ENCODE measurements around the gene DDX47. TPM values are rescaled to one million over a fixed set of nuclear protein-coding genes. Genes with fewer than 3 reads are reported as not detected.
A peak's percentile ranks its signal among the peaks of the same experiment; 100 is the strongest.
"Not testable (repeated sequence)": the region's sequence is repeated elsewhere in the genome, so short reads cannot be mapped to it uniquely, and the experiment has no call there.

The DDX47 gene
- total and polyA plus RNA-seq, 4 donors, result 28.2 to 79.2 (median 40.4) TPM

GRCh38 chr12:12799163-12799920 lies 13.8 kb upstream of the DDX47 start:
- TF ChIP-seq, protein P1, sequence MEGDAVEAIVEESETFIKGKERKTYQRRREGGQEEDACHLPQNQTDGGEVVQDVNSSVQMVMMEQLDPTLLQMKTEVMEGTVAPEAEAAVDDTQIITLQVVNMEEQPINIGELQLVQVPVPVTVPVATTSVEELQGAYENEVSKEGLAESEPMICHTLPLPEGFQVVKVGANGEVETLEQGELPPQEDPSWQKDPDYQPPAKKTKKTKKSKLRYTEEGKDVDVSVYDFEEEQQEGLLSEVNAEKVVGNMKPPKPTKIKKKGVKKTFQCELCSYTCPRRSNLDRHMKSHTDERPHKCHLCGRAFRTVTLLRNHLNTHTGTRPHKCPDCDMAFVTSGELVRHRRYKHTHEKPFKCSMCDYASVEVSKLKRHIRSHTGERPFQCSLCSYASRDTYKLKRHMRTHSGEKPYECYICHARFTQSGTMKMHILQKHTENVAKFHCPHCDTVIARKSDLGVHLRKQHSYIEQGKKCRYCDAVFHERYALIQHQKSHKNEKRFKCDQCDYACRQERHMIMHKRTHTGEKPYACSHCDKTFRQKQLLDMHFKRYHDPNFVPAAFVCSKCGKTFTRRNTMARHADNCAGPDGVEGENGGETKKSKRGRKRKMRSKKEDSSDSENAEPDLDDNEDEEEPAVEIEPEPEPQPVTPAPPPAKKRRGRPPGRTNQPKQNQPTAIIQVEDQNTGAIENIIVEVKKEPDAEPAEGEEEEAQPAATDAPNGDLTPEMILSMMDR (IDR thresholded peaks at IDR 0.05; ENCODE audit: control extremely low read depth, extremely low read depth), result no peak
- WGBS, 2 donors, result 72 to 94% methylated on average over 8 of the region's 8 CpGs
- H3K9ac ChIP-seq (ENCODE audit: insufficient read depth in 1 of 2, low read length in 2 of 2), result no peak overlapping the region
- no peaks in the 10 kb centered on the region for H3K36me3 ChIP-seq (ENCODE audit: control insufficient read depth in 4 of 4, insufficient read depth in 4 of 4, low read length in 4 of 4)
- H3K4me1 ChIP-seq (ENCODE audit: control insufficient read depth in 5 of 5, insufficient read depth in 5 of 5, low read length in 5 of 5), result peaks cover 0 to 5% (median 0%) of the 10 kb centered on the region in 5 donors
- H3K27me3 ChIP-seq (ENCODE audit: control insufficient read depth in 3 of 3, insufficient read depth in 3 of 3, low read length in 2 of 3), result no peaks in the 10 kb centered on the region
- ATAC-seq (ENCODE audit: insufficient read depth, low FRiP score) (no peak), DNase-seq (no peak)
- no peaks in the 10 kb centered on the region for H3K9me3 ChIP-seq (ENCODE audit: control insufficient read depth in 4 of 4, insufficient read depth in 3 of 4, low read length in 3 of 4)
- no peak overlapping the region for H3K4me3 ChIP-seq
- H3K27ac ChIP-seq (ENCODE audit: low read depth in 1 of 2, low read length in 1 of 2), result no peak overlapping the region

DNA sequence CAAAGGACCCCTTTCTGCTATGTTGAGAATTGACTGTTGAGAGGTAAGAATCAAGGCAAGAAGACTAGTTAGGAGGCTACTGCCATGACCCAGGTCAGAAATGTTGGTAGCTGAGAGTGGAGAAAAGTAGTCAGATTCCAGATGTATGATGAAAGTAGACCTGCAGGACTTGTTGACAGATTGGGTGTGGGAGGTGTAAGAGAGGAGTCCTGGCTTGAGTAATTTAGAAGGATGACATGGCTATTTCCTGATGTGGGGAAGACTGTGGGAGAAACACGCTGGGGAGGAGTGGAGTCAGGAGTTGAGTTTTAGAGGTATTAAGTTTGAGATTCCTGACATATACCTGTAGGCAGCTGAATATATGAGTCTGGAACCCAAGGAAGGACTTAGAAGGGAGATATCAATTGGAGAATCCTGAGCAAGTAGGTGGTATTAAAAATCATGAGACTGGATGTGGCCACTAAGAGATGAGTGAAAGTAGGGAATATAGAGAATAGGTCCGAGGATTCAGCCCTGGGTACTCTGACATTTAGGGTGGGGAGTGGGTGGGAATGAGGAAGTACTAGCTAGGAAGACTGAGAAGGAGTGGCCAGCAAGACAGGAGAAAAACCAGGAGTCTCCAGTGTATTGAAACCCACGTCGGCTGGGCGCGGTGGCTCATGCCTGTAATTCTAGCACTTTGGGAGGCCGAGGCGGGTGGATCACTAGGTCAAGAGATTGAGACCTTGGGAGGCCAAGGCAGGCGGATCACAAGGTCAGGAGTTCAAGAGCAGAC lies 12.6 kb upstream of the DDX47 start:
- 81 to 91% methylated on average over 9 of the region's 9 CpGs for WGBS, 2 donors
- ATAC-seq (ENCODE audit: insufficient read depth, low FRiP score), result no peak
- Histone ChIP-seq H3K9ac (ENCODE audit: insufficient read depth in 1 of 2, low read length in 2 of 2) (no peak overlapping the region), H3K4me1 (ENCODE audit: control insufficient read depth in 5 of 5, insufficient read depth in 5 of 5, low read length in 5 of 5) (peaks cover 0 to 7% (median 0%) of the 10 kb centered on the region in 5 donors), H3K4me3 (no peak overlapping the region), H3K27me3 (ENCODE audit: control insufficient read depth in 3 of 3, insufficient read depth in 3 of 3, low read length in 2 of 3) (no peaks in the 10 kb centered on the region), H3K27ac (ENCODE audit: low read depth in 1 of 2, low read length in 1 of 2) (no peak overlapping the region), H3K36me3 (ENCODE audit: control insufficient read depth in 4 of 4, insufficient read depth in 4 of 4, low read length in 4 of 4) (no peaks in the 10 kb centered on the region), H3K9me3 (ENCODE audit: control insufficient read depth in 4 of 4, insufficient read depth in 3 of 4, low read length in 3 of 4) (no peaks in the 10 kb centered on the region)
- TF ChIP-seq, protein P1 (IDR thresholded peaks at IDR 0.05; ENCODE audit: control extremely low read depth, extremely low read depth), result no peak
- DNase-seq, result no peak

- not testable (repeated sequence) for H3K9me3 ChIP-seq (ENCODE audit: control insufficient read depth in 4 of 4, insufficient read depth in 3 of 4, low read length in 3 of 4); H3K27ac ChIP-seq (ENCODE audit: low read depth in 1 of 2, low read length in 1 of 2); H3K9ac ChIP-seq (ENCODE audit: insufficient read depth in 1 of 2, low read length in 2 of 2); H3K4me1 ChIP-seq (ENCODE audit: control insufficient read depth in 5 of 5, insufficient read depth in 5 of 5, low read length in 5 of 5); ATAC-seq (ENCODE audit: insufficient read depth, low FRiP score); H3K36me3 ChIP-seq (ENCODE audit: control insufficient read depth in 4 of 4, insufficient read depth in 4 of 4, low read length in 4 of 4); H3K4me3 ChIP-seq; DNase-seq; H3K27me3 ChIP-seq (ENCODE audit: control insufficient read depth in 3 of 3, insufficient read depth in 3 of 3, low read length in 2 of 3)
- WGBS, 2 donors, result 76 to 91% methylated on average over 4 of the region's 4 CpGs
These were observed 11.5 kb upstream of the DDX47 start for GRCh38 chr12:12801656-12802055.

GRCh38 chr12:12803186-12803585 lies 10.0 kb upstream of the DDX47 start:
- no peak overlapping the region for H3K9ac ChIP-seq (ENCODE audit: insufficient read depth in 1 of 2, low read length in 2 of 2)
- no peak overlapping the region for H3K27ac ChIP-seq (ENCODE audit: low read depth in 1 of 2, low read length in 1 of 2)
- peak; percentile 87 for ATAC-seq (ENCODE audit: insufficient read depth, low FRiP score)
- H3K4me1 ChIP-seq (ENCODE audit: control insufficient read depth in 5 of 5, insufficient read depth in 5 of 5, low read length in 5 of 5), result peaks cover 0 to 7% (median 0%) of the 10 kb centered on the region in 5 donors
- H3K4me3 ChIP-seq, result no peak overlapping the region
- H3K27me3 ChIP-seq (ENCODE audit: control insufficient read depth in 3 of 3, insufficient read depth in 3 of 3, low read length in 2 of 3), result no peaks in the 10 kb centered on the region
- 39 to 66% methylated on average over 2 of the region's 2 CpGs for WGBS, 2 donors
- H3K36me3 ChIP-seq (ENCODE audit: control insufficient read depth in 4 of 4, insufficient read depth in 4 of 4, low read length in 4 of 4), result no peaks in the 10 kb centered on the region
- H3K9me3 ChIP-seq (ENCODE audit: control insufficient read depth in 4 of 4, insufficient read depth in 3 of 4, low read length in 3 of 4), result no peaks in the 10 kb centered on the region
- TF ChIP-seq, protein P1 (IDR thresholded peaks at IDR 0.05; ENCODE audit: control extremely low read depth, extremely low read depth), result no peak
- DNase-seq, result peak in 2 of 3 donors; percentile 9 to 46
